ENCODE measurements around the gene ZNF57. TPM values are rescaled to one million over a fixed set of nuclear protein-coding genes. Genes with fewer than 3 reads are reported as not detected.

Gene ZNF57
- total and polyA plus RNA-seq, 9 of the 15 experiments (the other 6 are each of a cell fraction or from before 2014, with no cell fraction given) = 3.9 to 13.5 (median 7.8) TPM

GRCh38 chr19:2950286-2951124 is 49.8 kb downstream of the ZNF57 start (continued):
- TF ChIP-seq FOXO4 (CRISPR knock-in tag; IDR thresholded peaks at IDR 0.05) = 0 out of 2 replicates have a peak, but pooled peaks have one; percentile 54
- TF ChIP-seq NFIC (IDR thresholded peaks at IDR 0.05) = peak; percentile 94
- peak; percentile 79 for TF ChIP-seq SIN3B (IDR thresholded peaks at IDR 0.05; ENCODE audit: low read depth)
- TF ChIP-seq NUFIP1 (IDR thresholded peaks at IDR 0.05; ENCODE audit: partially characterized antibody) = no peak
- TF ChIP-seq NFYB (IDR thresholded peaks at IDR 0.05; ENCODE audit: extremely low read depth, insufficient read length) = peak; percentile 65
- no peak for TF ChIP-seq COPS2 (conservative IDR thresholded peaks at IDR 0.05)
- TF ChIP-seq ATF2 (CRISPR knock-in tag; IDR thresholded peaks at IDR 0.05) = no peak
- peak; percentile 71 for TF ChIP-seq RBM22 (IDR thresholded peaks at IDR 0.05; ENCODE audit: low read depth, low read length, poor library complexity, severe bottlenecking)
- TF ChIP-seq MCM3 (IDR thresholded peaks at IDR 0.05) = no peak
- TF ChIP-seq ZNF253 (CRISPR knock-in tag; conservative IDR thresholded peaks at IDR 0.05) = no peak
- TF ChIP-seq RBM25 (IDR thresholded peaks at IDR 0.05; ENCODE audit: low read depth, low read length, severe bottlenecking) = peak; percentile 26
- peak; percentile 48 for TF ChIP-seq CXXC5 (CRISPR knock-in tag; IDR thresholded peaks at IDR 0.05)
- TF ChIP-seq BCOR (IDR thresholded peaks at IDR 0.05) = no peak
- peak; percentile 3 for TF ChIP-seq ZFP36 (IDR thresholded peaks at IDR 0.05; ENCODE audit: low read depth, low read length, partially characterized antibody)
- peak in 1 of 2 experiments; percentile 74; a peak in 3 of 4 replicates for TF ChIP-seq MNT (conservative IDR thresholded peaks at IDR 0.05)
- TF ChIP-seq ZNF232 (CRISPR knock-in tag; IDR thresholded peaks at IDR 0.05) = no peak
- peak in 1 of 2 experiments; percentile 75; a peak in 1 of 4 replicates for TF ChIP-seq MLLT1 (IDR thresholded peaks at IDR 0.05)
- TF ChIP-seq CAMTA2 (CRISPR knock-in tag; conservative IDR thresholded peaks at IDR 0.05) = no peak
- TF ChIP-seq TAF1 (IDR thresholded peaks at IDR 0.05; ENCODE audit: control insufficient read depth, extremely low read depth, insufficient read depth, low read length, severe bottlenecking) = peak; percentile 94
- peak; percentile 96; the same call in 1 of the 2 replicates for TF ChIP-seq BRD4 (IDR thresholded peaks at IDR 0.05)
- TF ChIP-seq ZNF584 (CRISPR knock-in tag; IDR thresholded peaks at IDR 0.05; ENCODE audit: low read depth) = no peak

All from K562 (cell line).